OCI-LY7 (cell line): ENCODE measurements around the gene CCDC141. TPM values are rescaled to one million over a fixed set of nuclear protein-coding genes. Genes with fewer than 3 reads are reported as not detected.

ENCODE experiments used
- BruUV-seq: library from RNA; stranded (reverse); fragments of 400-500 nt; replicated peaks from 2 replicates; lab custom pipeline; 2021; lab: Mats Ljungman, UMichigan
- CTCF ChIA-PET: fragments of 300-600 bp; sonication (Branson Sonifier 250); formaldehyde crosslinking; loops from one replicate; lab custom pipeline; 2022; ENCODE audit warnings: antibody characterized with exemption; ENCODE audit not compliant: unreplicated experiment; lab: Charles Lee
- POLR2A ChIA-PET: fragments of 300-600 bp; sonication (Branson Sonifier 250); formaldehyde crosslinking; loops from one replicate; lab custom pipeline; 2022; ENCODE audit warnings: antibody characterized with exemption; lab: Charles Lee
- DNase-seq: peaks from one replicate; pipeline ENCODE4 v3.0.0-alpha.2; 2015; ENCODE audit warnings: low spot score
- H2AFZ ChIP-seq: fragments of 200-600 bp; sonication (generic), shearing (Covaris generic); 2 replicates; pipeline ENCODE4 v1.6.1; 2014; ENCODE audit warnings: mild to moderate bottlenecking, antibody characterized with exemption, low read length, moderate library complexity
- H3K27ac ChIP-seq: fragments of 200-600 bp; sonication (generic); 2 replicates; pipeline ENCODE4 v1.5.1; 2014; ENCODE audit warnings: mixed run types, low read depth, mild to moderate bottlenecking, moderate library complexity, low read length, inconsistent platforms; ENCODE audit not compliant: poor library complexity, severe bottlenecking
- H3K36me3 ChIP-seq: fragments of 200-600 bp; sonication (generic); 2 replicates; pipeline ENCODE4 v1.6.1; 2014; ENCODE audit warnings: mild to moderate bottlenecking, antibody characterized with exemption, low read length, moderate library complexity, mixed read lengths; ENCODE audit not compliant: insufficient read depth
- H3K4me1 ChIP-seq: fragments of 200-600 bp; sonication (generic); 2 replicates; pipeline ENCODE4 v1.5.1; 2014; ENCODE audit warnings: mild to moderate bottlenecking, low read length; ENCODE audit not compliant: insufficient read depth, poor library complexity, severe bottlenecking
- H3K4me2 ChIP-seq: fragments of 200-600 bp; sonication (generic); 2 replicates; pipeline ENCODE4 v1.6.1; 2014; ENCODE audit warnings: mild to moderate bottlenecking, low read length
- H3K4me3 ChIP-seq: fragments of 200-600 bp; sonication (generic); 2 replicates; pipeline ENCODE4 v1.5.1; 2014; ENCODE audit warnings: mild to moderate bottlenecking, low read depth, low read length; ENCODE audit not compliant: poor library complexity, severe bottlenecking
- H3K79me2 ChIP-seq: fragments of 200-600 bp; sonication (generic); 2 replicates; pipeline ENCODE4 v1.6.1; 2016; ENCODE audit warnings: low read depth, mild to moderate bottlenecking, low read length, moderate library complexity, mixed read lengths; ENCODE audit not compliant: insufficient read depth
- H3K9me2 ChIP-seq: fragments of 200-600 bp; sonication (generic); 2 replicates; pipeline ENCODE4 v1.6.1; 2016; ENCODE audit warnings: mild to moderate bottlenecking, low read length, mixed read lengths; ENCODE audit not compliant: insufficient read depth
- H3K9me3 ChIP-seq: fragments of 200-600 bp; sonication (generic); 2 replicates; pipeline ENCODE4 v1.6.1; 2014; ENCODE audit warnings: mild to moderate bottlenecking, mixed run types, low read length, mixed read lengths
- H4K20me1 ChIP-seq: fragments of 200-600 bp; sonication (generic); 2 replicates; pipeline ENCODE4 v1.6.1; 2014; ENCODE audit warnings: mild to moderate bottlenecking, antibody characterized with exemption, low read length, moderate library complexity, mixed read lengths; ENCODE audit not compliant: insufficient read depth
- CTCF ChIP-seq: fragments of 200-600 bp; sonication (generic); conservative IDR thresholded peaks from 2 replicates; pipeline ENCODE4 v1.5.1; 2014; ENCODE audit warnings: mild to moderate bottlenecking, antibody characterized with exemption, low read length, moderate library complexity, mixed read lengths
- EZH2phosphoT487 ChIP-seq: fragments of 200-600 bp; sonication (generic); IDR thresholded peaks from 2 replicates; pipeline ENCODE4 v1.6.1; 2018; ENCODE audit warnings: low read depth, borderline replicate concordance, mild to moderate bottlenecking, mixed run types, antibody characterized with exemption, low read length, moderate library complexity, mixed read lengths
- intact Hi-C: fragments of 100-400 bp; cut with micrococcal nuclease; formaldehyde crosslinking; loops from one replicate; pipeline ENCODE4 v1.10.0; 2022; ENCODE audit not compliant: unreplicated experiment
- total RNA-seq, 2 experiments: library from RNA; depleted of rRNA in 1 of 2; stranded (reverse); fragments of >200 nt in 1 of 2; shearing (Covaris generic) in 1 of 2; gene quantifications; 2 replicates each; pipeline ENCODE4 v1.2.3, GENCODE V29; 2014 to 2022

Gene CCDC141
- total RNA-seq, 2 experiments from 2014 or later = 0.32 TPM; not detected in 1

- H3K27ac ChIP-seq = no peak overlapping the region
- H4K20me1 ChIP-seq = no peaks in the 10 kb centered on the region
- no peaks in the 10 kb centered on the region for H3K36me3 ChIP-seq
- TF ChIP-seq CTCF (no peak), EZH2phosphoT487 (no peak)
- POLR2A ChIA-PET = no interaction called here
- intact Hi-C loops = no loop called here
- no peaks in the 10 kb centered on the region for H3K4me1 ChIP-seq
- H3K4me3 ChIP-seq = no peak overlapping the region
- CTCF ChIA-PET = no interaction called here
- H3K9me2 ChIP-seq = no peaks in the 10 kb centered on the region
- no peaks in the 10 kb centered on the region for H3K79me2 ChIP-seq
- H2AFZ ChIP-seq = no peak overlapping the region
- no peak overlapping the region for H3K4me2 ChIP-seq
- no peak for DNase-seq
- no peaks in the 10 kb centered on the region for H3K9me3 ChIP-seq
- no TSS peak for BruUV-seq
Observed at GRCh38 chr2:178846458-178846802, 203.5 kb downstream of the CCDC141 start.

- ChIA-PET POLR2A (interaction anchor here (0.6 kb wide), 1 partner anchor 540 kb away, joined by 7 read pairs; no protein-coding TSS in a partner anchor), CTCF (no interaction called here)
- Histone ChIP-seq H2AFZ (no peak overlapping the region), H4K20me1 (no peaks in the 10 kb centered on the region), H3K4me1 (no peaks in the 10 kb centered on the region), H3K36me3 (no peaks in the 10 kb centered on the region), H3K9me3 (no peaks in the 10 kb centered on the region), H3K4me2 (no peak overlapping the region), H3K4me3 (no peak overlapping the region), H3K9me2 (no peaks in the 10 kb centered on the region), H3K79me2 (no peaks in the 10 kb centered on the region), H3K27ac (no peak overlapping the region)
- BruUV-seq = no TSS peak
- intact Hi-C loops = no loop called here
- no peak for DNase-seq
- TF ChIP-seq CTCF (no peak), EZH2phosphoT487 (no peak)
Observed at GRCh38 chr2:178845566-178846457, 204.1 kb downstream of the CCDC141 start.

GRCh38 chr2:178844701-178845100 lies 205.2 kb downstream of the CCDC141 start:
- BruUV-seq = no TSS peak
- Histone ChIP-seq H3K4me3 (no peak overlapping the region), H3K27ac (no peak overlapping the region), H3K36me3 (no peaks in the 10 kb centered on the region), H3K4me1 (no peaks in the 10 kb centered on the region), H3K9me3 (no peaks in the 10 kb centered on the region), H3K9me2 (no peaks in the 10 kb centered on the region), H3K79me2 (no peaks in the 10 kb centered on the region), H4K20me1 (no peaks in the 10 kb centered on the region), H3K4me2 (no peak overlapping the region), H2AFZ (no peak overlapping the region)
- TF ChIP-seq CTCF (no peak), EZH2phosphoT487 (no peak)
- CTCF ChIA-PET = no interaction called here
- intact Hi-C loops = no loop called here
- POLR2A ChIA-PET = no interaction called here
- DNase-seq = no peak
